ENCODE measurements around the gene GRM2.

The GRM2 gene

DNA sequence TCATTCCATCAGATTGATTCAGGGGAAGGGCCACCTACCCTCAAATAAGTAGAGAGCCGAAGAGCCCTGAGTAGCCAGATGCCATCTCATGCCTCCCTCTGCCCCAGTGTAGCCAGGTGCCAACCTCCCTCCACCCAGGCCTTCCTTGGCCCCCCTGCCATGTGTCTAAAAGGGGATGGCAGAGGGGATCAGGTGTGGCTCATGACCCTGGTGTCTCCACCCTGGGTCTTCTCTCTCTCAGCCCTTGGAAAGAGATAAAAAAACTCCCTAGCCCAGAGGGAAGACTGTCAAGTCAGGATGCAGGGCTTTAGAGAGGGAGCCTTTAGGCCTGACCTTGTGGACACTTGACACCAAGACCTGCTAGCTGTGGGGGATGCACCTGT is 5.2 kb downstream of the GRM2 start:
- no peaks in the 10 kb centered on the region for H3K27me3 ChIP-seq (replicated peaks; ENCODE audit: control insufficient read depth, insufficient read depth, low read length)
- no peak for DNase-seq (ENCODE audit: extremely low read depth, insufficient read length)

DNA sequence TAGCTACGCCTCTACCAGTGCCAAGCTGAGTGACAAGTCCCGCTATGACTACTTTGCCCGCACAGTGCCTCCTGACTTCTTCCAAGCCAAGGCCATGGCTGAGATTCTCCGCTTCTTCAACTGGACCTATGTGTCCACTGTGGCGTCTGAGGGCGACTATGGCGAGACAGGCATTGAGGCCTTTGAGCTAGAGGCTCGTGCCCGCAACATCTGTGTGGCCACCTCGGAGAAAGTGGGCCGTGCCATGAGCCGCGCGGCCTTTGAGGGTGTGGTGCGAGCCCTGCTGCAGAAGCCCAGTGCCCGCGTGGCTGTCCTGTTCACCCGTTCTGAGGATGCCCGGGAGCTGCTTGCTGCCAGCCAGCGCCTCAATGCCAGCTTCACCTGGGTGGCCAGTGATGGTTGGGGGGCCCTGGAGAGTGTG is 5.7 kb downstream of the GRM2 start:
- DNase-seq (ENCODE audit: extremely low read depth, insufficient read length), result no peak
- H3K27me3 ChIP-seq (replicated peaks; ENCODE audit: control insufficient read depth, insufficient read depth, low read length), result no peaks in the 10 kb centered on the region
- no peaks in the 10 kb centered on the region for H3K36me3 ChIP-seq (ENCODE audit: control insufficient read depth, insufficient read depth, low read length)
- TF ChIP-seq, protein P1, sequence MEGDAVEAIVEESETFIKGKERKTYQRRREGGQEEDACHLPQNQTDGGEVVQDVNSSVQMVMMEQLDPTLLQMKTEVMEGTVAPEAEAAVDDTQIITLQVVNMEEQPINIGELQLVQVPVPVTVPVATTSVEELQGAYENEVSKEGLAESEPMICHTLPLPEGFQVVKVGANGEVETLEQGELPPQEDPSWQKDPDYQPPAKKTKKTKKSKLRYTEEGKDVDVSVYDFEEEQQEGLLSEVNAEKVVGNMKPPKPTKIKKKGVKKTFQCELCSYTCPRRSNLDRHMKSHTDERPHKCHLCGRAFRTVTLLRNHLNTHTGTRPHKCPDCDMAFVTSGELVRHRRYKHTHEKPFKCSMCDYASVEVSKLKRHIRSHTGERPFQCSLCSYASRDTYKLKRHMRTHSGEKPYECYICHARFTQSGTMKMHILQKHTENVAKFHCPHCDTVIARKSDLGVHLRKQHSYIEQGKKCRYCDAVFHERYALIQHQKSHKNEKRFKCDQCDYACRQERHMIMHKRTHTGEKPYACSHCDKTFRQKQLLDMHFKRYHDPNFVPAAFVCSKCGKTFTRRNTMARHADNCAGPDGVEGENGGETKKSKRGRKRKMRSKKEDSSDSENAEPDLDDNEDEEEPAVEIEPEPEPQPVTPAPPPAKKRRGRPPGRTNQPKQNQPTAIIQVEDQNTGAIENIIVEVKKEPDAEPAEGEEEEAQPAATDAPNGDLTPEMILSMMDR (IDR thresholded peaks at IDR 0.05; ENCODE audit: insufficient read depth, low read length, poor library complexity, severe bottlenecking), result no peak
- H3K4me3 ChIP-seq (replicated peaks; ENCODE audit: low read depth, low read length), result no peak overlapping the region

More for the DNA sequence above, 5.2 kb downstream of the GRM2 start:
- H3K4me3 ChIP-seq (replicated peaks; ENCODE audit: low read depth, low read length), result no peak overlapping the region
- H3K36me3 ChIP-seq (ENCODE audit: control insufficient read depth, insufficient read depth, low read length), result no peaks in the 10 kb centered on the region
- TF ChIP-seq, protein P1 (IDR thresholded peaks at IDR 0.05; ENCODE audit: insufficient read depth, low read length, poor library complexity, severe bottlenecking), result no peak

DNA sequence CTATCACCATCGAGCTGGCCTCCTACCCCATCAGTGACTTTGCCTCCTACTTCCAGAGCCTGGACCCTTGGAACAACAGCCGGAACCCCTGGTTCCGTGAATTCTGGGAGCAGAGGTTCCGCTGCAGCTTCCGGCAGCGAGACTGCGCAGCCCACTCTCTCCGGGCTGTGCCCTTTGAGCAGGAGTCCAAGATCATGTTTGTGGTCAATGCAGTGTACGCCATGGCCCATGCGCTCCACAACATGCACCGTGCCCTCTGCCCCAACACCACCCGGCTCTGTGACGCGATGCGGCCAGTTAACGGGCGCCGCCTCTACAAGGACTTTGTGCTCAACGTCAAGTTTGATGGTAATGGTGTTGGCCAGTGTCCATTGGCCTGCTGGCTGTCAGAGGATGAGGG is 6.1 kb downstream of the GRM2 start:
- Histone ChIP-seq H3K4me3 (replicated peaks; ENCODE audit: low read depth, low read length) (no peak overlapping the region), H3K36me3 (ENCODE audit: control insufficient read depth, insufficient read depth, low read length) (no peaks in the 10 kb centered on the region), H3K27me3 (replicated peaks; ENCODE audit: control insufficient read depth, insufficient read depth, low read length) (no peaks in the 10 kb centered on the region)
- TF ChIP-seq, protein P1 (IDR thresholded peaks at IDR 0.05; ENCODE audit: insufficient read depth, low read length, poor library complexity, severe bottlenecking), result no peak
- DNase-seq (ENCODE audit: extremely low read depth, insufficient read length), result no peak

DNA sequence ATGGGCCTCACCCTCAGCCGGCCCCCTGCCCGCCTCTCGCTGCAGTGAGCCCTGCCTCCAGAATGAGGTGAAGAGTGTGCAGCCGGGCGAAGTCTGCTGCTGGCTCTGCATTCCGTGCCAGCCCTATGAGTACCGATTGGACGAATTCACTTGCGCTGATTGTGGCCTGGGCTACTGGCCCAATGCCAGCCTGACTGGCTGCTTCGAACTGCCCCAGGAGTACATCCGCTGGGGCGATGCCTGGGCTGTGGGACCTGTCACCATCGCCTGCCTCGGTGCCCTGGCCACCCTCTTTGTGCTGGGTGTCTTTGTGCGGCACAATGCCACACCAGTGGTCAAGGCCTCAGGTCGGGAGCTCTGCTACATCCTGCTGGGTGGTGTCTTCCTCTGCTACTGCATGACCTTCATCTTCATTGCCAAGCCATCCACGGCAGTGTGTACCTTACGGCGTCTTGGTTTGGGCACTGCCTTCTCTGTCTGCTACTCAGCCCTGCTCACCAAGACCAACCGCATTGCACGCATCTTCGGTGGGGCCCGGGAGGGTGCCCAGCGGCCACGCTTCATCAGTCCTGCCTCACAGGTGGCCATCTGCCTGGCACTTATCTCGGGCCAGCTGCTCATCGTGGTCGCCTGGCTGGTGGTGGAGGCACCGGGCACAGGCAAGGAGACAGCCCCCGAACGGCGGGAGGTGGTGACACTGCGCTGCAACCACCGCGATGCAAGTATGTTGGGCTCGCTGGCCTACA is 8.5 kb downstream of the GRM2 start:
- DNase-seq (ENCODE audit: extremely low read depth, insufficient read length), result no peak
- TF ChIP-seq, protein P1 (IDR thresholded peaks at IDR 0.05; ENCODE audit: insufficient read depth, low read length, poor library complexity, severe bottlenecking), result no peak
- Histone ChIP-seq H3K36me3 (ENCODE audit: control insufficient read depth, insufficient read depth, low read length) (no peaks in the 10 kb centered on the region), H3K4me3 (replicated peaks; ENCODE audit: low read depth, low read length) (no peak overlapping the region), H3K27me3 (replicated peaks; ENCODE audit: control insufficient read depth, insufficient read depth, low read length) (no peaks in the 10 kb centered on the region)

DNA sequence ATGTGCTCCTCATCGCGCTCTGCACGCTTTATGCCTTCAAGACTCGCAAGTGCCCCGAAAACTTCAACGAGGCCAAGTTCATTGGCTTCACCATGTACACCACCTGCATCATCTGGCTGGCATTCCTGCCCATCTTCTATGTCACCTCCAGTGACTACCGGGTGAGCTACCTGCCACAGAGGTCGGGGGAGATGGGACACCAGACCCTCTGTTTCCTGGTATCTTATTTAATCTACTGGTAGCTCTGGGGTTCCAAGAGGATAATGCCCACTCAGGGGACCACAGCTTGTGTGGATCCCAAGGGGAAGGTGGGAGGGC is 9.1 kb downstream of the GRM2 start:
- TF ChIP-seq, protein P1 (IDR thresholded peaks at IDR 0.05; ENCODE audit: insufficient read depth, low read length, poor library complexity, severe bottlenecking), result no peak
- Histone ChIP-seq H3K27me3 (replicated peaks; ENCODE audit: control insufficient read depth, insufficient read depth, low read length) (no peaks in the 10 kb centered on the region), H3K36me3 (ENCODE audit: control insufficient read depth, insufficient read depth, low read length) (no peaks in the 10 kb centered on the region)

DNA sequence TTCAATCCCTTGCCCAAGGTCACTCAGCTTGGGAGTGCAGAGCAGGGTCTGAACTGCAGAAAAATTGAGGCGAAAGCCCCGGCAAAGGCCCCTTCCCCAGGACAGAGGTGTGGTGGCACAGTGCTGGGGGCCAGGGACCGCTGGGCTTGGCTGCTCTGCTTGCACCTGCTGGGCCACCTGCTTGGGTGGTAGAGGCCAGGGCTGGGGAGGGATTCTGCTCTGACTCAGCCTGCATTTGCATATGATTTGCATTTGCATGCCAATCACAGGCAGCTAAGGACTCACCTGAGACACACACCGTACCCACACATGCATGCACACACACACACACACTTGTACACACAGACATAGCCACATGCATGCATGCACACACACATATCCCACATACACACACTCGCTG is 9.9 kb downstream of the GRM2 start:
- Histone ChIP-seq H3K4me3 (replicated peaks; ENCODE audit: low read depth, low read length) (no peak overlapping the region), H3K36me3 (ENCODE audit: control insufficient read depth, insufficient read depth, low read length) (no peaks in the 10 kb centered on the region), H3K27me3 (replicated peaks; ENCODE audit: control insufficient read depth, insufficient read depth, low read length) (no peaks in the 10 kb centered on the region)
- no peak for DNase-seq (ENCODE audit: extremely low read depth, insufficient read length)
- TF ChIP-seq, protein P1 (IDR thresholded peaks at IDR 0.05; ENCODE audit: insufficient read depth, low read length, poor library complexity, severe bottlenecking), result no peak

More for the DNA sequence above, 9.1 kb downstream of the GRM2 start:
- no peak for DNase-seq (ENCODE audit: extremely low read depth, insufficient read length)
- H3K4me3 ChIP-seq (replicated peaks; ENCODE audit: low read depth, low read length), result no peak overlapping the region

Measured in GM06990 (cell line).